Stimulated activated naive B cell treated with anti-CD40 and anti-IgM and Interleukin-4, amounts not matched to agents 10 μg/mL and 1 μg/mL and 100 μg/mL, for 72 hours (primary cell): Measurements from ENCODE around the gene ODC1.
A peak's percentile ranks its signal among the peaks of the same experiment; 100 is the strongest.

Source experiments
- ATAC-seq, 2 donors: fragments of 150-1000 bp; cut with Tn5 transposase; replicated peaks; 2 replicates each; pipeline ENCODE4 v1.10.0; 2021; ENCODE audit warnings: moderate library complexity in 1 of 2
- DNase-seq: peaks from one replicate; pipeline ENCODE4 v3.0.0; 2021
- H3K27ac Mint-ChIP-seq: one replicate; pipeline ENCODE4 v1.8.0; 2022; ENCODE audit warnings: mild to moderate bottlenecking, mixed read lengths
- H3K27me3 Mint-ChIP-seq, 2 donors: one replicate each; pipeline ENCODE4 v1.8.0; 2022; ENCODE audit warnings: mixed read lengths in 2 of 2
- H3K36me3 Mint-ChIP-seq, 2 donors: one replicate each; pipeline ENCODE4 v1.8.0; 2022; ENCODE audit warnings: mixed read lengths in 2 of 2, mild to moderate bottlenecking in 1 of 2
- H3K4me1 Mint-ChIP-seq, 2 donors: one replicate each; pipeline ENCODE4 v1.8.0; 2022; ENCODE audit warnings: mixed read lengths in 2 of 2, mild to moderate bottlenecking in 1 of 2
- H3K4me3 Mint-ChIP-seq, 2 donors: one replicate each; pipeline ENCODE4 v1.8.0; 2022; ENCODE audit warnings: mild to moderate bottlenecking in 2 of 2, mixed read lengths in 2 of 2, moderate library complexity in 1 of 2
- H3K9me3 Mint-ChIP-seq, 2 donors: one replicate each; pipeline ENCODE4 v1.8.0; 2022; ENCODE audit warnings: mixed read lengths in 2 of 2, mild to moderate bottlenecking in 1 of 2

Gene ODC1

GRCh38 chr2:10486601-10487079 is 38.5 kb upstream of the ODC1 start:
- no peak overlapping the region for H3K4me3 Mint-ChIP-seq
- peaks cover 32 to 53% of the 10 kb centered on the region in 2 donors for H3K27me3 Mint-ChIP-seq
- DNase-seq: no peak
- H3K27ac Mint-ChIP-seq: no peak overlapping the region
- peaks cover 0 to 5% of the 10 kb centered on the region in 2 donors for H3K4me1 Mint-ChIP-seq
- H3K9me3 Mint-ChIP-seq: peaks cover 0 to 6% of the 10 kb centered on the region in 2 donors
- peaks cover 0 to 8% of the 10 kb centered on the region in 2 donors for H3K36me3 Mint-ChIP-seq
- no peak for ATAC-seq

DNA sequence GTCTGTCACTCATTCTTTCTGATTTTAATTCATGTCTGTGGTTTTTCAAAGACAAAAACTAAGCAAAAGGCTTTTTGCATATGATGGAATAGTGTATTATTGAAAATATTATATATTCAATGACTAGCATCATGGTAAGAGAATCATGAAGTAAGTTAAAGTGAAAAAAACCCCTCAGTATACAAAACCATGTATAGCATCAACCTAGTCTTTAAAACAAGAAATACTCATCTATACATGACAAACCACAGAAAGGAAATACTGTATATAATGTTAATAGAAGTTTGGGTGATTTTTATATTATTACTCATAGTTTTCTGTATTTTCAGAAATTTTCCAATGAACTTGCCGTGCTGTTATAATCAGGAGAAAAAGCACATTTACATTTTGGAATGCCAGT is 38.0 kb upstream of the ODC1 start:
- no peak overlapping the region for H3K27ac Mint-ChIP-seq
- peaks cover 0 to 3% of the 10 kb centered on the region in 2 donors for H3K36me3 Mint-ChIP-seq
- no peak for DNase-seq
- H3K9me3 Mint-ChIP-seq: peaks cover 0 to 3% of the 10 kb centered on the region in 2 donors
- peaks cover 29 to 55% of the 10 kb centered on the region in 2 donors for H3K27me3 Mint-ChIP-seq
- no peak overlapping the region for H3K4me3 Mint-ChIP-seq
- ATAC-seq: no peak
- H3K4me1 Mint-ChIP-seq: peaks cover 0 to 7% of the 10 kb centered on the region in 2 donors

- Mint-ChIP-seq H3K4me3 (no peak overlapping the region), H3K27me3 (peaks cover 14 to 39% of the 10 kb centered on the region in 2 donors), H3K36me3 (no peaks in the 10 kb centered on the region), H3K4me1 (peaks cover 3 to 13% of the 10 kb centered on the region in 2 donors), H3K27ac (no peak overlapping the region), H3K9me3 (no peaks in the 10 kb centered on the region)
- DNase-seq (no peak), ATAC-seq (no peak)
Measured at GRCh38 chr2:10482913-10483312, 34.8 kb upstream of the ODC1 start.

GRCh38 chr2:10482460-10482859 is 34.3 kb upstream of the ODC1 start:
- ATAC-seq (no peak), DNase-seq (no peak)
- no peaks in the 10 kb centered on the region for H3K36me3 Mint-ChIP-seq
- H3K27me3 Mint-ChIP-seq: peaks cover 10 to 34% of the 10 kb centered on the region in 2 donors
- no peak overlapping the region for H3K4me3 Mint-ChIP-seq
- H3K4me1 Mint-ChIP-seq: peaks cover 3 to 18% of the 10 kb centered on the region in 2 donors
- H3K9me3 Mint-ChIP-seq: no peaks in the 10 kb centered on the region
- peak overlapping the region; percentile 14 for H3K27ac Mint-ChIP-seq

- Mint-ChIP-seq H3K27ac (no peak overlapping the region), H3K4me3 (no peak overlapping the region), H3K27me3 (peaks cover 5 to 27% of the 10 kb centered on the region in 2 donors), H3K36me3 (no peaks in the 10 kb centered on the region), H3K4me1 (peaks cover 9 to 23% of the 10 kb centered on the region in 2 donors), H3K9me3 (no peaks in the 10 kb centered on the region)
- DNase-seq: no peak
- no peak for ATAC-seq
Measured at GRCh38 chr2:10481666-10482157, 33.6 kb upstream of the ODC1 start.

GRCh38 chr2:10481055-10481665 is 33.0 kb upstream of the ODC1 start:
- no peak overlapping the region for H3K4me3 Mint-ChIP-seq
- H3K4me1 Mint-ChIP-seq: peaks cover 9 to 23% of the 10 kb centered on the region in 2 donors
- H3K36me3 Mint-ChIP-seq: no peaks in the 10 kb centered on the region
- H3K27ac Mint-ChIP-seq: no peak overlapping the region
- no peak for DNase-seq
- H3K27me3 Mint-ChIP-seq: peaks cover 5 to 25% of the 10 kb centered on the region in 2 donors
- H3K9me3 Mint-ChIP-seq: no peaks in the 10 kb centered on the region
- ATAC-seq: no peak

DNA sequence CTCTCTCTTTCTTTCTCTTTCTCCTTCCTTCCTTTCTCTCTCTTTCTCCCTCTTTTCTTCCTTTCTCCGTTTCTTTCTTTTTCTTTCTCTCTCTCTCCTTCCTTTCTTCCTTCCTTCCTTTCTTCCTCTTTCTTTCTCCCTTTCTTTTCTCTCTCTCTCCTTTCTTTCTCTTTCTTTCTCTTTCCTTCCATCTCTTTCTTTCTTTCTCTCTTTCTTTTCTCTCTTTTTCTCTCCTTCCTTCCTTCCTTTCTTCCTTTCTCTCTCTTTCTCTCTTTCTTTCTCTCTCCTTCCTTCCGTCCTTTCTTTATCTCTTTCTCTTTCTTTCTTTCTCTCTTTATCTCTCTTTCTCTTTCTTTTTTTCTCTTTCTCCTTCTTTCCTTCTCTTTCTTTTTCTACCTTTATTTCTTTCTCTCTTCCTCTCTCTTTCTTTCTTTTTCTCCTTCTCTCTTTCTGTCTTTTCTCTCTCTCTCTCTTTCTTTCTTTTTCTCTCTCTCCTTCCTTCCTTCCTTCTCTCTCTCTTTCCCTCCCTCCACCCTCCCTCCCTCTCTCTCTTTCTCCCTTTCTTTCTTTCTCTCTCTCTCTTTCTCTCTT is 32.3 kb upstream of the ODC1 start:
- no peaks in the 10 kb centered on the region for H3K9me3 Mint-ChIP-seq
- H3K4me3 Mint-ChIP-seq: no peak overlapping the region
- H3K27ac Mint-ChIP-seq: no peak overlapping the region

DNA sequence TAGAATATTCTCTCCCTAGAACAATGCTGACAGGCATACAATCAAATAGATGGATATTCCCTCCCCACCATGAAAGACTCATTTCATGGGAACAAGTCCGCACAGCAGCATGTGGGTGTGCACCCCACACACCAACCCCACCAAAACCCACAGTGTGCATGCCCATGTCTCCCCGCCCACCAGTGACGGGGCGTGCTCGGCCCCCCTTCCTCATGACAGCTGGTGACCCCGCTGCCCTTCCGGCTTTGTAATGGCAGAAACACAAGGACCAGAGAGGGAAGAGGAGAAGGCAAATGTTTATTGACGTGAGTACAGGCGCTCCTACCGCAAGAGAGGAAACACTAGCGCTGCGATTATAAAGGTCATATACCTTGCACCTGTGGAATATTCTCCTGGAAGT is 30.8 kb upstream of the ODC1 start:
- DNase-seq: no peak
- H3K27ac Mint-ChIP-seq: no peak overlapping the region
- H3K4me3 Mint-ChIP-seq: no peak overlapping the region
- H3K4me1 Mint-ChIP-seq: peaks cover 9 to 23% of the 10 kb centered on the region in 2 donors
- peaks cover 5 to 25% of the 10 kb centered on the region in 2 donors for H3K27me3 Mint-ChIP-seq
- no peak for ATAC-seq
- no peaks in the 10 kb centered on the region for H3K9me3 Mint-ChIP-seq
- H3K36me3 Mint-ChIP-seq: no peaks in the 10 kb centered on the region

More for the DNA sequence above, 32.3 kb upstream of the ODC1 start:
- H3K36me3 Mint-ChIP-seq: no peaks in the 10 kb centered on the region
- H3K27me3 Mint-ChIP-seq: peaks cover 5 to 25% of the 10 kb centered on the region in 2 donors
- H3K4me1 Mint-ChIP-seq: peaks cover 9 to 23% of the 10 kb centered on the region in 2 donors
- ATAC-seq (no peak), DNase-seq (no peak)

- Mint-ChIP-seq H3K27me3 (peaks cover 5 to 22% of the 10 kb centered on the region in 2 donors), H3K4me1 (peaks cover 9 to 23% of the 10 kb centered on the region in 2 donors), H3K27ac (peak overlapping the region; percentile 56)
Measured at GRCh38 chr2:10478298-10478625, 30.1 kb upstream of the ODC1 start.

DNA sequence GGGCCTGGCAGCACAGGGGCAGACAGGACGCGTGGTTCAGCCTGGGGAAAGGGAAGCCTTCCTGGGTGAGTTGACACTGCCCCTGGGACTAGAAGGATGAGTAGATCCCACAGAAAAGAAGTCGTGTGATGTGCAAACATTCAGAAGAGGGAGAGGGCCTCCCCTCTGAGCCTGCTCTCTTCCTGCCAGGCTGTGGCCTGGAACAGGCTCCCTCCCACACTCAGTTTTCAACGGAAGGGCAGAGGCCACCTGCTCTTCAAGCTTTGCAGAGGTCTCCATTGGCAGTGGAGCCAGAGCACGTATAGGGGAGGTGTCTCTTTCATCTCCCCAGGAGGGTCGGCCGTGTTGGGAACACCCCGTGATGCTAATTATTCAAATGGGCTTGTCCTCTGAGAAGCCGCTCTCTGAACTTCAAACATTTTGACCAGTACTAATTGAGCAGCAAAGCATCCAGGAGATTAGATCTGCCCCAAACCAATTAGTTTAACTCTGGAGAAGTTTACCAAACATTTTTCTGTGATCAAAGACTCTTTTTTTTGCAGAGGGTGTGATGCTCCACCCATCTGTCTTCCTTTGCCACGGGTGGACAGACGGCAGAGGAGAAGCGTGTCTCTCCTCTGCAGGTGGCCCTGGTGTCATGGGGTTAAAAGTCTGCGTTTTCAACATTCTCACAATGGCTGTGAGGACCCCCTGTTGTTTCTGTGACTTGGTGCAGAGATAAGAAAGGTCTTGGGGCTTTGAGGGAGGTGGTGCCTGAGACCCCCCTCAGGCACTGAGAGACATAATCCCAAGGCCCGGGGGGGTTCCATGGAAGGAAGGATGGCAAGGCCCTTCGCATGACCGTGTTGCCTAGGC is 29.5 kb upstream of the ODC1 start:
- no peak overlapping the region for H3K27ac Mint-ChIP-seq
- ATAC-seq (peak; percentile 49 to 70), DNase-seq (no peak)
- H3K36me3 Mint-ChIP-seq: no peaks in the 10 kb centered on the region
- H3K4me1 Mint-ChIP-seq: peaks cover 9 to 23% of the 10 kb centered on the region in 2 donors
- H3K27me3 Mint-ChIP-seq: peaks cover 5 to 19% of the 10 kb centered on the region in 2 donors
- no peak overlapping the region for H3K4me3 Mint-ChIP-seq
- H3K9me3 Mint-ChIP-seq: no peaks in the 10 kb centered on the region

More at GRCh38 chr2:10478298-10478625, 30.1 kb upstream of the ODC1 start:
- DNase-seq (no peak), ATAC-seq (no peak)
- Mint-ChIP-seq H3K9me3 (no peaks in the 10 kb centered on the region), H3K36me3 (no peaks in the 10 kb centered on the region), H3K4me3 (no peak overlapping the region)

- no peak overlapping the region for H3K27ac Mint-ChIP-seq
- ATAC-seq: no peak
Measured at GRCh38 chr2:10476723-10477442, 28.8 kb upstream of the ODC1 start.

GRCh38 chr2:10475811-10476660 is 27.9 kb upstream of the ODC1 start:
- peaks cover 4 to 5% of the 10 kb centered on the region in 2 donors for H3K27me3 Mint-ChIP-seq
- DNase-seq (no peak), ATAC-seq (no peak)
- H3K36me3 Mint-ChIP-seq: no peaks in the 10 kb centered on the region
- H3K27ac Mint-ChIP-seq: no peak overlapping the region
- no peaks in the 10 kb centered on the region for H3K9me3 Mint-ChIP-seq
- H3K4me1 Mint-ChIP-seq: peaks cover 9 to 22% of the 10 kb centered on the region in 2 donors
- H3K4me3 Mint-ChIP-seq: no peak overlapping the region

More at GRCh38 chr2:10476723-10477442, 28.8 kb upstream of the ODC1 start:
- Mint-ChIP-seq H3K9me3 (no peaks in the 10 kb centered on the region), H3K4me1 (peaks cover 9 to 23% of the 10 kb centered on the region in 2 donors), H3K27me3 (peaks cover 5 to 13% of the 10 kb centered on the region in 2 donors), H3K36me3 (no peaks in the 10 kb centered on the region), H3K4me3 (no peak overlapping the region)
- no peak for DNase-seq

- no peak overlapping the region for H3K27ac Mint-ChIP-seq
- no peaks in the 10 kb centered on the region for H3K27me3 Mint-ChIP-seq
- H3K36me3 Mint-ChIP-seq: no peaks in the 10 kb centered on the region
- DNase-seq: no peak
- H3K9me3 Mint-ChIP-seq: no peaks in the 10 kb centered on the region
- no peak for ATAC-seq
- H3K4me1 Mint-ChIP-seq: peaks cover 6 to 14% of the 10 kb centered on the region in 2 donors
- no peak overlapping the region for H3K4me3 Mint-ChIP-seq
Measured at GRCh38 chr2:10475221-10475722, 27.1 kb upstream of the ODC1 start.
